NCI-H2171 treated with DMSO at 0.1 percent for 48 hours (cell line): ENCODE results near the gene SSBP2.
"Not testable (repeated sequence)": the region's sequence is repeated elsewhere in the genome, so short reads cannot be mapped to it uniquely, and the experiment has no call there.

Experiments used
- DNase-seq: peaks from one replicate; lab custom pipeline; 2025; lab: John Stamatoyannopoulos, UW

SSBP2 gene

DNA sequence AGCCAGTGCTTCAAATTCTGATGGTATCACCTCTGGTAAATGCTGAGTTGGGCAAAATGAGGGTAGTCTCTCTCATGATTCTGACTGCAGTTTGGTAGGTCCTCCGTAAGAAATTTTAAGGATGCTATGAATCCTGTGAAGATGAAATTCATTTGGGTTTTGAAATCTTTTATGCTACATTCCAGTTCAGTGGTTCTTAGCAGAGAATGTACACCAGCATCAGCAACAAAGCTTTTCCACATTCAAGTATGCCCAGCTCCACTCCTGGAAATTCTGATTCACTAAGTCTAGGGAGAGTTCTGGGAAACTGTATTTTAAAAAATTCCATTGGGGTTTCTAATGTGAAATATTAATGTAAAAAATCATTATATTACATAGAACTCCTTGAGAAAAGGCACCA is 323.3 kb downstream of the SSBP2 start:
- no peak for DNase-seq

DNA sequence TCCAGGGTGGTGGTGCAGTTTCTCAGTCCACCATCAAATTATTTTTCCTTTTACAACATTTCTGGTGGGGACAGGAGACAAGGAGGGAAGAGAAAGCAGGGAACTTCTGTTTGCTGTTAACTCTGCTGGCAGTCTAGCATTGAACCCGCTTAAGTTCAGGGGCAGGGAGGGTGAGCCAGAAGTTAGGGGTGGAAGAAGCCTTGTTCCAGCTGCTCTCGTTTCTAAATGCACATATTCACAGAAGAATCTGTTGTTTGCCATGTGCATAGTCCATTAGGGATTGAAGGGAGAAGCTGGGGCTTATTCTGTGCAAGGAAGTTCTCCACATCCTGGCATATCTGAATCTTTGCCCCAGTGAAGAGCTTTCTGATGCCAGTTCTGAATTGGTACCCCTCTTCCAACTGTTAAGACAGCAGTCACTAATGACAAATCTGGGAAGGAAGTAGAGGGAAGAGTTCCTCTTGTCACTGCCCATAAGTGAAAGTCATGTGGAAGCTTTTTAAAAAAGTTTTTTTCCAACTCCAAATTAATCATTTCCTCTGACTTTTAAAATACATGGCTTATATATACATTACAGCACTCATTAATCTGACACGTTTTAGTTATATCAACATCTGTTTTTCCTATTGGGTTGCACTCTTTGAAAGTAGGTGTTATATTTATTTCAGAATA is 324.4 kb downstream of the SSBP2 start:
- DNase-seq: no peak

DNA sequence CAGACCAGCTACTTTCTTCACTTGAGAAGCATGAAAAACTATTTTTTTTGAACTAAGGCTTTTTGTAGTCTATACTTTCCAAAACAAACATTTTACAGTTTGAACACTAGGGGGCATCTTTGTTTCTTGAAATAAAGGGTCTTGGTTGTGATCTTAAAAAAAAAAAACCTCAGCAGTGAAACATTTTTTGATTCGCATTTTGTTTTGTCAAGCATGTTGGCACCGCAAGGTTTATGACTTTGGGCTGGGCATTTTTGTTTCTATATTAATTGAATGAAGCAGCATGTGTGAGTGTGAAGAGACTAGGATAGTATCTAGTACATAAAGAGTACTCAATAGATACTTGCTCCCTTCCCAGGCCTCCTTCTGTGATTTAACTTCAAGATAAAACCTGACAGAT is 325.3 kb downstream of the SSBP2 start:
- DNase-seq: peak; percentile 62

GRCh38 chr5:81424728-81425127 is 326.2 kb downstream of the SSBP2 start:
- DNase-seq: peak; percentile 35

- DNase-seq: no peak
Observed at GRCh38 chr5:81422671-81423070, 328.2 kb downstream of the SSBP2 start.

- no peak for DNase-seq
Observed at GRCh38 chr5:81420039-81420667, 330.7 kb downstream of the SSBP2 start.

GRCh38 chr5:81418606-81419005 is 332.3 kb downstream of the SSBP2 start:
- DNase-seq: no peak

DNA sequence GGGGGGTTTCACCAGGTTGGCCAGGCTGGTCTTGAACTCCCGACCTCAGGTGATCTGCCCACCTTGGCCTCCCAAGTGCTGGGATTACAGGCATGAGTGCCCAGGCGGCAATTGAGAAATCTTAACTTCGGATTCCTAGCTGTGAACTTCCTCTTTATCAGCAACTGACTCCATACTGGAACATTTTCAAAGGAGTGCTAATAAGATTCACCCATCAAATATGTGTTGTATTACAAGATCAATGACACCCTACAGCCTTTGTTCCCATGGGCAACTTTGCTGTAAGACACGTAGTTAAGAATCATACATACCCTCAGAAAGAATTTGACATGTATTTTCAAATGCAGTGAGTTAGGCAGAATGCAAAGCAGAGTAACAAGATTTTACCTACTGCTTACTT is 333.8 kb downstream of the SSBP2 start:
- no peak for DNase-seq

GRCh38 chr5:81409896-81410295 is 341.0 kb downstream of the SSBP2 start:
- DNase-seq: no peak

GRCh38 chr5:81409361-81409760 is 341.5 kb downstream of the SSBP2 start:
- DNase-seq: no peak

GRCh38 chr5:81408496-81408895 is 342.4 kb downstream of the SSBP2 start:
- no peak for DNase-seq

GRCh38 chr5:81407811-81408210 is 343.1 kb downstream of the SSBP2 start:
- not testable (repeated sequence) for DNase-seq

DNA sequence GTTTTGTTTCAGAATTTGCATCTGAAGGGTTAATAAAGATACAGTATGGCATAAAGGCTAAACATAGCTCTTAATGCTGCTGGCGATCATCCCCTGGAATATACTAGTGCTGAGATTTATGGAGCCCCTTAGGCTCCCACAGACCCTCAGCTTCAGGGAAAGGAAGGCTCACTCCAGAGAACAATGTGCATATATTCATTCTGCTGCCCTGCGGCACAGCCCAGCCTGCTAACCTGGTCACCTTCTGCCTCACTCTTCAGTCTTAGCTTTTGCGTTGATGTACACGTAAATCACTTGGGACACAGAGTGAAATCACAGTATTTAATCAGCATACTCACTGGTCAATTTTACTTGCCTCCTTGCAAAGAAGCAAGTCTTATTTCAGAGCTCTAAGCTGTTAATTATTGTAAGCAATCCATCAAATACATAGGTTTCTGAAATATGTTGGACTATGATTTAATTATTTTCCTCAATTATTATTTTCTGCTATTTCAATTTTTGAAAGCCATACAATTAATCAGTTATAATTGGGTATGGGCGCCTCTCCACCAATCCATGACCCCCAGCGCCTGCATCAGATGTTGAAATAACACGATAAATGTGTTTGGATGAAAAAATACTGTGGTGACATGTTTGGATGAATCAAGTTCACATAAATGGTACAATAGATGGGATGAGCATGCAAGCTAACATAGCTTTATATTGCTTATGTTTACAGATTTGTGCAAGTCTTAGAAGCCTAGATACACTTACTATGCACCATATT is 345.6 kb downstream of the SSBP2 start:
- no peak for DNase-seq

- no peak for DNase-seq
Observed at GRCh38 chr5:81402192-81402930, 348.5 kb downstream of the SSBP2 start.

DNA sequence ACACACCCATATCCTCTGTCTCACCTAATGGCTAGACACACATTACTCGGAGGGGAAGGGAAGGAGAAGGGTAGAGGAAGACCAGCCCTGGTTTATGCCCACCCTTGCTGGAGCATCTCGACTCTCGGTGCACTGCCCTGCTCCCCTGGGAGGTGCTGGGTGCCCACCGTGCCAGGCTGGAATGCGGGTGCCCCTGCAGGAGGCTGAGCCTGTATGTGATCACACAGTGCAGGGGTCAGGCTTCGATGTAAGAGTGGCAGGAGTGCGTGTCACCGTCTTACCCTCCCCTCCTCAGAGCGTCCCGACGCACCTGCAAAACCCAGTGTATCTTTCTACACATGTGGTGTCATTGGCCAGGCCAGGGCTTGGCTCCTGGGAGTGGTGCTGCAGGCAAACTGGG is 349.6 kb downstream of the SSBP2 start:
- DNase-seq: no peak

DNA sequence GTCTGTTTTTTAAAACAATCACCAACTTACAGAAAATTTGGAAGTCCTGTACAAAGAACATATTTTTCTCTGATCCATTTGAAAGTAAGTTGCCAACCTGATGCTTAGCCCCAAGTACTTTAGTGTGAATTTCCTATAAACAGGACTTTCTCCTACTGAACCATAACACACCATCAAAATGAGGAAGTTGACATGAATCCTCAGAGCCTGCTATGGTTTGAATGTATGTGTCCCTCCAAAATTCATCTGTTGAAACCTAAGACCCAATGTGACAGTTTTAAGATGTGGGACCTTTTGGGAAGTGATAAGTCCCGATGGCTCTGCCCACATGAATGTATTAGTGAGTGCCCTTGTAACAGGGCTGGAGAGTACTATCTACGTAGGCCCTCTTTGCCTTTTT is 350.5 kb downstream of the SSBP2 start:
- no peak for DNase-seq

GRCh38 chr5:81398741-81399140 is 352.2 kb downstream of the SSBP2 start:
- DNase-seq: no peak

DNA sequence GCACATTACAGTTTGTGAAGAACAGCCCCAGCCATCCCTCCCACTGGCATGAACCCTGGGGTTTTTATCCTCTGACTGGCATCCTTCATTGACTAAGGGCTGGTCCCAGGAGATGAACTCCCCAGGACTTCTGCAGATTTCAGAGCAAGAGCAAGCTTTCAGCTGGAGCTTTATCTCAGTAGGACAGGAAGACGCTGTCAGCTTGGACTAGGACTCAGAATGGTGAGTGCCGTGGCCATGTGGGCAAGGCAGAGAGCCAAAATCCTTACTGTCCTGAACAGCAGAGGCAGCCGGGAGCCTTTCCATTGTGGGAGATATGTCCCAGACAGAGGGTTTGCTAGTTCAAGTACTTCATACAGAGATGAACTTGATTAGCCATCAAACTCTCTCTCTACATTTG is 353.7 kb downstream of the SSBP2 start:
- DNase-seq: no peak

GRCh38 chr5:81395262-81395661 is 355.6 kb downstream of the SSBP2 start:
- DNase-seq: no peak

GRCh38 chr5:81393783-81394718 is 356.8 kb downstream of the SSBP2 start, which contains the start of gene ACOT12:
Gene ACOT12 (minus strand): TSS chr5:81394134. CDS start chr5:81394114, 20 bp downstream.
- DNase-seq: no peak

DNA sequence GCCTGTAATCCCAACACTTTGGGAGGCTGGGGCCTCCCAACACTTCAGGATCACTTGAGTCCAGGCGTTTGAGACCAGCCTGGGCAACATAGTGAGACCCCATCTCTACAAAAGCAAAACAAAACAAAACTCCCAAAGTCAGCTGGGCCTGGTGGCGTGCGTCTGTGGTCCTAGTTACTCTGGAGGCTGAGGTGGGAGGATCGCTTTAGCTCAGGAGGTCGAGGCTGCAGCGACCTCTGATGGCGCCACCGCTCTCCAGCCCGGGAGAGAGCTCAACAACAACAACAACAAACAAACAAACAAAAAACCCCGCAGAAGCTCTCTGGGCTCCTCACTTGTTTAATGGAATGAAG is 357.5 kb downstream of the SSBP2 start:
- no peak for DNase-seq
